Progenitor cell of endocrine pancreas (in vitro differentiated cells): ENCODE data around the gene ABCB11. TPM values are rescaled to one million over a fixed set of nuclear protein-coding genes. Genes with fewer than 3 reads are reported as not detected.
A peak's percentile ranks its signal among the peaks of the same experiment; 100 is the strongest.

ENCODE experiments used
- DNase-seq: peaks from one replicate; pipeline ENCODE4 v3.0.0; 2021; ENCODE audit warnings: low spot score; ENCODE audit not compliant: unreplicated experiment
- H3K27ac Mint-ChIP-seq: 2 replicates; pipeline ENCODE4 v1.8.0; 2021; ENCODE audit warnings: mild to moderate bottlenecking, moderate library complexity, mixed read lengths
- H3K27me3 Mint-ChIP-seq: 2 replicates; pipeline ENCODE4 v1.8.0; 2021; ENCODE audit warnings: mixed read lengths
- H3K36me3 Mint-ChIP-seq: 2 replicates; pipeline ENCODE4 v1.8.0; 2022; ENCODE audit warnings: mixed read lengths; ENCODE audit not compliant: insufficient read depth
- H3K4me1 Mint-ChIP-seq: 2 replicates; pipeline ENCODE4 v1.8.0; 2021; ENCODE audit warnings: low read depth, mixed read lengths
- H3K4me3 Mint-ChIP-seq: 2 replicates; pipeline ENCODE4 v1.8.0; 2021; ENCODE audit warnings: low read depth, mild to moderate bottlenecking, moderate library complexity, mixed read lengths
- H3K9me3 Mint-ChIP-seq: 2 replicates; pipeline ENCODE4 v1.8.0; 2021; ENCODE audit warnings: low read depth, mixed read lengths
- total RNA-seq: library from RNA; stranded (reverse); gene quantifications from 2 replicates; pipeline ENCODE4 v1.2.1, GENCODE V29; 2021
- TF ChIP-seq, protein P1 (sequence below): fragments of 200-600 bp; sonication (generic); IDR thresholded peaks from one replicate; pipeline ENCODE4 v1.5.0; 2021; ENCODE audit warnings: antibody characterized with exemption, mild to moderate bottlenecking; ENCODE audit not compliant: unreplicated experiment

ABCB11 gene
- total RNA-seq, 1 donor from 2014 or later, result 0.24 TPM

DNA sequence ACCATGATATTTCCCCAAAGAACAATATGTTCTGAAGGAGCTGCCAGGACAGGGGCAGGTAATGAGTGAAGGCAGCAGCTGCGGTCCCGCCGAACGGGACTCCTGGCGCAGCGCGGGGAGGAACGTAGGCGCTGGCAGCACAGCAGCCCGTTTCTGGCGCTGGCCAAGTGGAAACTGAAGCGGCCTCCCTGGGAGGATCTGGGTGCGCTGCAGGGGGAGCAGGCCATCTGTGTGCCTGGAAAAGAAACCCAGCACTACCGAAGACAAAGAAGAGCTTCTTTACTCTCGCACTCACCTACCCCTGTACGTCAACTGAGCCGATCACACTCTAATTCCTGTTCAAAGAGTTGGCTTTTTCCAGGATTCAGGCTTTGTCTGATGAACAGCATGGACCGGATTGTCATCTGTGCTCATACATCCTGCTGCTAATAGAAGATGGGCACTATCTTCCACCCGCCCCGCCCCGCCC, 118.2 kb downstream of the ABCB11 start:
- Mint-ChIP-seq H3K4me1 (peaks cover 3% of the 10 kb centered on the region), H3K4me3 (peak overlapping the region; percentile 41), H3K27me3 (peaks cover 44% of the 10 kb centered on the region), H3K27ac (peak overlapping the region; percentile 37), H3K36me3 (no peaks in the 10 kb centered on the region), H3K9me3 (no peaks in the 10 kb centered on the region)
- TF ChIP-seq, protein P1, sequence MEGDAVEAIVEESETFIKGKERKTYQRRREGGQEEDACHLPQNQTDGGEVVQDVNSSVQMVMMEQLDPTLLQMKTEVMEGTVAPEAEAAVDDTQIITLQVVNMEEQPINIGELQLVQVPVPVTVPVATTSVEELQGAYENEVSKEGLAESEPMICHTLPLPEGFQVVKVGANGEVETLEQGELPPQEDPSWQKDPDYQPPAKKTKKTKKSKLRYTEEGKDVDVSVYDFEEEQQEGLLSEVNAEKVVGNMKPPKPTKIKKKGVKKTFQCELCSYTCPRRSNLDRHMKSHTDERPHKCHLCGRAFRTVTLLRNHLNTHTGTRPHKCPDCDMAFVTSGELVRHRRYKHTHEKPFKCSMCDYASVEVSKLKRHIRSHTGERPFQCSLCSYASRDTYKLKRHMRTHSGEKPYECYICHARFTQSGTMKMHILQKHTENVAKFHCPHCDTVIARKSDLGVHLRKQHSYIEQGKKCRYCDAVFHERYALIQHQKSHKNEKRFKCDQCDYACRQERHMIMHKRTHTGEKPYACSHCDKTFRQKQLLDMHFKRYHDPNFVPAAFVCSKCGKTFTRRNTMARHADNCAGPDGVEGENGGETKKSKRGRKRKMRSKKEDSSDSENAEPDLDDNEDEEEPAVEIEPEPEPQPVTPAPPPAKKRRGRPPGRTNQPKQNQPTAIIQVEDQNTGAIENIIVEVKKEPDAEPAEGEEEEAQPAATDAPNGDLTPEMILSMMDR, result no peak
- DNase-seq, result peak; percentile 12

GRCh38 chr2:168912466-168912865, 118.7 kb downstream of the ABCB11 start:
- Mint-ChIP-seq H3K4me3 (no peak overlapping the region), H3K4me1 (peaks cover 3% of the 10 kb centered on the region), H3K36me3 (no peaks in the 10 kb centered on the region)

DNA sequence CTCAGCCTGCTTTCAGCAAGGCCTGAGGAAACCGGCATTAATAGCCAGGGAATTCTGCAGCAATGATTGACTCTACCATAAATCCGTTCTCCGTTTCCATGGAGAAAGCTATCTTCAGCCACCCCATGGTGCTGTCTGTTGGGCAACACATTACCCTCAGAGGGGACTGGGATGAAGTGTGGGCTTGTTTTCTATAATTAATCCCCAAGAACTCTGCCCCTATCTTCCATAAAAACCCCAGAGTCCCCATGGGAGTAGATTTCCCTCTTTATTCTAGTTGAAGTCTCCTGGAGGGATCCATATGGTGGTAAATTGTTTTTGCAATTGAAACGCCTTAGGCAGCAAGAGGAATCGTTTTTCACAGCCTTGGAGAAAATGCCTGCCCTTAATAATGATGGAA, 120.8 kb downstream of the ABCB11 start:
- H3K4me3 Mint-ChIP-seq, result no peak overlapping the region
- no peak for DNase-seq
- peaks cover 54% of the 10 kb centered on the region for H3K27me3 Mint-ChIP-seq
- no peak overlapping the region for H3K27ac Mint-ChIP-seq
- peaks cover 3% of the 10 kb centered on the region for H3K4me1 Mint-ChIP-seq
- no peaks in the 10 kb centered on the region for H3K36me3 Mint-ChIP-seq
- TF ChIP-seq, protein P1, result no peak
- no peaks in the 10 kb centered on the region for H3K9me3 Mint-ChIP-seq

More at GRCh38 chr2:168912466-168912865, 118.7 kb downstream of the ABCB11 start:
- Mint-ChIP-seq H3K27ac (no peak overlapping the region), H3K27me3 (peaks cover 49% of the 10 kb centered on the region), H3K9me3 (no peaks in the 10 kb centered on the region)
- TF ChIP-seq, protein P1, result no peak
- DNase-seq, result no peak

DNA sequence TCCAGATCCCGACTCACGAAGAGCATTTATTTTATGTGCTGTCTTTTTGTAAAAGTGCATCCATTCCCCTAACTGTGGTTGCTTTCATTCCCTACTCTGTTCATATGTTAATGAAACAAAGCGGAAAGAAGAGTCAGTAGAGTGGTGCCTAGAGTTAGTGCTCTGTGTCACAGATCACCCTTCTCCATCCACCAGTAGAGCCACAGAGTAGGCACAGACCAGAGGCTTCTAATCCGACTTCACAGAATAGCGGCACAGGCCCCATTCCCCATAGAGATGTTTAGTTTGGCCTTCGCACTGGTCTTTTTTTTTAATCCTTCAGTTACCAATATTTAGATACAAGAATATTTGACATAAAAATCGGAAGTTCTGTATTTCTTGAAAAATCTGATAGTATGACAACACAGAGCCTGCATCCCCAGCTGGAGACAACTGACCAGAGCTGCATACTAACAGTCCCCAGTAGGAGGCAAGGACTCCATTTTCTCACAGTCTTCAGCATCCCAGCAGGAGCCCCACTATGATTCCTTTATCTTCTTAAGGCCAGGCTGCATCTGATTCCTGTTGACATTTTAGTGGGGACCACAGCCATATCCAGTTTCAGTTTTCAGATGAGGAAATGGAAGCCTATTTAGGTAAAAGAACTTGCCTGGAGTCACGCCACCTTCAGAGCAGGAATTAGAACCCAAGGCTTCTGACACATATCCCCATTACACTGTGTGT, 123.0 kb downstream of the ABCB11 start:
- no peak overlapping the region for H3K4me3 Mint-ChIP-seq
- no peaks in the 10 kb centered on the region for H3K36me3 Mint-ChIP-seq
- H3K4me1 Mint-ChIP-seq, result peaks cover 3% of the 10 kb centered on the region
- TF ChIP-seq, protein P1, result no peak
- no peak overlapping the region for H3K27ac Mint-ChIP-seq
- DNase-seq, result no peak
- peaks cover 40% of the 10 kb centered on the region for H3K27me3 Mint-ChIP-seq
- no peaks in the 10 kb centered on the region for H3K9me3 Mint-ChIP-seq

- TF ChIP-seq, protein P1, result no peak
- H3K4me1 Mint-ChIP-seq, result no peaks in the 10 kb centered on the region
- no peaks in the 10 kb centered on the region for H3K36me3 Mint-ChIP-seq
- no peak for DNase-seq
- no peaks in the 10 kb centered on the region for H3K9me3 Mint-ChIP-seq
- peaks cover 16% of the 10 kb centered on the region for H3K27me3 Mint-ChIP-seq
- no peak overlapping the region for H3K27ac Mint-ChIP-seq
- H3K4me3 Mint-ChIP-seq, result no peak overlapping the region
These were observed 126.8 kb downstream of the ABCB11 start for GRCh38 chr2:168904358-168904757.
